Caco-2 (cell line): ENCODE measurements around the gene GCDH. TPM values are rescaled to one million over a fixed set of nuclear protein-coding genes. Genes with fewer than 3 reads are reported as not detected.

ENCODE experiments used
- BruUV-seq: library from RNA; stranded (reverse); fragments of 400-500 nt; replicated peaks from 2 replicates; lab custom pipeline; 2021; lab: Mats Ljungman, UMichigan
- CTCF ChIA-PET: fragments of 300-600 bp; sonication (Branson Sonifier 250); formaldehyde crosslinking; loops from one replicate; lab custom pipeline; 2022; ENCODE audit warnings: antibody characterized with exemption; lab: Charles Lee
- POLR2A ChIA-PET: fragments of 300-600 bp; sonication (Branson Sonifier 250); formaldehyde crosslinking; loops from one replicate; lab custom pipeline; 2022; ENCODE audit warnings: antibody characterized with exemption; lab: Charles Lee
- DNase-seq, 2 experiments: peaks; one replicate each; pipeline versions ENCODE4 v3.0.0 to v3.0.0-alpha.2; 2020 to 2022
- H3K27me3 ChIP-seq: replicated peaks from 2 replicates; pipeline ENCODE4 v1.6.0; 2011; ENCODE audit warnings: low read length; ENCODE audit not compliant: control insufficient read depth, insufficient read depth
- H3K36me3 ChIP-seq: 2 replicates; pipeline ENCODE4 v1.5.1; 2011; ENCODE audit warnings: low read length; ENCODE audit not compliant: control insufficient read depth, insufficient read depth
- H3K4me1 ChIP-seq: fragments of 250-450 bp; sonication (Bioruptor Pico); 2 replicates; pipeline ENCODE4 v1.5.1; 2020; ENCODE audit warnings: mild to moderate bottlenecking
- H3K4me3 ChIP-seq: 2 replicates; pipeline ENCODE4 v1.5.1; 2011; ENCODE audit warnings: low read depth, mild to moderate bottlenecking, control low read depth, low read length
- H3K9me3 ChIP-seq: fragments of 250-450 bp; sonication (Bioruptor Pico); 2 replicates; pipeline ENCODE4 v1.5.1; 2020; ENCODE audit warnings: mild to moderate bottlenecking, moderate library complexity
- H3K27ac Mint-ChIP-seq: one replicate; pipeline ENCODE4 v1.8.0; 2022; ENCODE audit warnings: mixed read lengths; ENCODE audit not compliant: unreplicated experiment
- H3K27me3 Mint-ChIP-seq: one replicate; pipeline ENCODE4 v1.8.0; 2022; ENCODE audit warnings: mixed read lengths; ENCODE audit not compliant: insufficient read depth, unreplicated experiment
- H3K36me3 Mint-ChIP-seq: one replicate; pipeline ENCODE4 v1.8.0; 2022; ENCODE audit warnings: mild to moderate bottlenecking, mixed read lengths; ENCODE audit not compliant: insufficient read depth, unreplicated experiment
- H3K4me1 Mint-ChIP-seq: one replicate; pipeline ENCODE4 v1.8.0; 2022; ENCODE audit warnings: low read depth, mixed read lengths; ENCODE audit not compliant: unreplicated experiment
- H3K4me3 Mint-ChIP-seq: one replicate; pipeline ENCODE4 v1.8.0; 2022; ENCODE audit warnings: mild to moderate bottlenecking, moderate library complexity, mixed read lengths; ENCODE audit not compliant: unreplicated experiment
- H3K9me3 Mint-ChIP-seq: one replicate; pipeline ENCODE4 v1.8.0; 2022; ENCODE audit warnings: mixed read lengths; ENCODE audit not compliant: unreplicated experiment
- CTCF ChIP-seq, 2 experiments: fragments of 200-600 bp in 1 of 2; IDR thresholded peaks; 1 replicate in 1 of 2; 2 replicates in 1 of 2; pipeline versions ENCODE4 v1.5.1 to v1.8.0; 2011 to 2022; ENCODE audit warnings: antibody characterized with exemption in 1 of 2, control low read depth in 1 of 2, inconsistent platforms in 1 of 2, low read depth in 1 of 2, low read length in 1 of 2, mild to moderate bottlenecking in 1 of 2, moderate library complexity in 1 of 2; ENCODE audit not compliant: insufficient read depth in 1 of 2, severe bottlenecking in 1 of 2, unreplicated experiment in 1 of 2
- intact Hi-C: fragments of 100-400 bp; cut with micrococcal nuclease; formaldehyde crosslinking; loops from one replicate; pipeline ENCODE4 v1.10.0; 2022; ENCODE audit not compliant: unreplicated experiment
- total RNA-seq: library from RNA; stranded (reverse); gene quantifications from 2 replicates; pipeline ENCODE4 v1.2.3, GENCODE V29; 2022

Gene GCDH
- total RNA-seq, 1 experiment from 2014 or later, result 31.4 TPM

- no peak for TF ChIP-seq CTCF (IDR thresholded peaks at IDR 0.05; ENCODE audit: insufficient read depth in 1 of 2, low read depth in 1 of 2, low read length in 1 of 2, severe bottlenecking in 1 of 2, unreplicated experiment in 1 of 2)
- Mint-ChIP-seq H3K36me3 (no peaks in the 10 kb centered on the region), H3K4me1 (no peaks in the 10 kb centered on the region), H3K4me3 (no peak overlapping the region), H3K27me3 (no peaks in the 10 kb centered on the region), H3K27ac (no peak overlapping the region), H3K9me3 (no peaks in the 10 kb centered on the region)
- no peaks in the 10 kb centered on the region; the same call in none of the 2 replicates for H3K36me3 ChIP-seq
- intact Hi-C loops, result no loop called here
- ChIA-PET CTCF (interaction anchor here (1.4 kb wide), 1 partner anchor 9 kb away, joined by 4 read pairs; the partner anchor contains the start of gene GCDH), POLR2A (no interaction called here)
- no peaks in the 10 kb centered on the region for H3K9me3 ChIP-seq
- no TSS peak for BruUV-seq
- no peaks in the 10 kb centered on the region for H3K4me1 ChIP-seq
- no peak for DNase-seq
- H3K27me3 ChIP-seq, result no peaks in the 10 kb centered on the region
- no peak overlapping the region for H3K4me3 ChIP-seq
These were observed 9.0 kb downstream of the GCDH start for GRCh38 chr19:12899891-12900518.

GRCh38 chr19:12907166-12907565, 16.2 kb downstream of the GCDH start:
- CTCF ChIA-PET, result no interaction called here
- no TSS peak for BruUV-seq
- H3K9me3 ChIP-seq, result no peaks in the 10 kb centered on the region
- no peak for DNase-seq
- H3K4me3 ChIP-seq, result no peak overlapping the region
- Mint-ChIP-seq H3K27me3 (no peaks in the 10 kb centered on the region), H3K27ac (no peak overlapping the region), H3K36me3 (no peaks in the 10 kb centered on the region), H3K4me3 (no peak overlapping the region), H3K9me3 (no peaks in the 10 kb centered on the region), H3K4me1 (peaks cover 4% of the 10 kb centered on the region)
- no peaks in the 10 kb centered on the region for H3K4me1 ChIP-seq
- POLR2A ChIA-PET, result interaction anchor here (0.6 kb wide), 2 partner anchors 39 to 239 kb away, joined by 3 to 5 read pairs; partner anchors contain the start of gene RAD23A
- H3K36me3 ChIP-seq, result no peaks in the 10 kb centered on the region
- no peaks in the 10 kb centered on the region for H3K27me3 ChIP-seq
- TF ChIP-seq CTCF (IDR thresholded peaks at IDR 0.05; ENCODE audit: insufficient read depth in 1 of 2, low read depth in 1 of 2, low read length in 1 of 2, severe bottlenecking in 1 of 2, unreplicated experiment in 1 of 2), result no peak
- intact Hi-C loops, result no loop called here

GRCh38 chr19:12912571-12912970, 21.6 kb downstream of the GCDH start:
- no peaks in the 10 kb centered on the region for H3K36me3 Mint-ChIP-seq
- no peaks in the 10 kb centered on the region for H3K27me3 ChIP-seq
- ChIA-PET CTCF (no interaction called here), POLR2A (no interaction called here)
- H3K4me3 Mint-ChIP-seq, result no peak overlapping the region
- BruUV-seq, result no TSS peak
- H3K4me1 ChIP-seq, result no peaks in the 10 kb centered on the region
- no peak for DNase-seq
- intact Hi-C loops, result no loop called here
- no peak overlapping the region for H3K27ac Mint-ChIP-seq
- no peaks in the 10 kb centered on the region for H3K36me3 ChIP-seq
- H3K9me3 ChIP-seq, result no peaks in the 10 kb centered on the region
- H3K9me3 Mint-ChIP-seq, result no peaks in the 10 kb centered on the region
- TF ChIP-seq CTCF (IDR thresholded peaks at IDR 0.05; ENCODE audit: insufficient read depth in 1 of 2, low read depth in 1 of 2, low read length in 1 of 2, severe bottlenecking in 1 of 2, unreplicated experiment in 1 of 2), result no peak
- no peaks in the 10 kb centered on the region for H3K4me1 Mint-ChIP-seq
- no peaks in the 10 kb centered on the region for H3K27me3 Mint-ChIP-seq
- no peak overlapping the region for H3K4me3 ChIP-seq
